SKM-1 treated with dmso at 0.1 percent for 144 hours (cell line): ENCODE data around the gene ASAP3.
"Not testable (repeated sequence)": the region's sequence is repeated elsewhere in the genome, so short reads cannot be mapped to it uniquely, and the experiment has no call there.

Experiments
- DNase-seq: peaks from one replicate; lab custom pipeline; 2025; ENCODE audit not compliant: unreplicated experiment; lab: John Stamatoyannopoulos, UW

ASAP3 gene

GRCh38 chr1:23515905-23516304 lies 31.9 kb upstream of the ASAP3 start:
- DNase-seq: no peak

GRCh38 chr1:23514111-23514679 lies 30.2 kb upstream of the ASAP3 start:
- DNase-seq: no peak

- no peak for DNase-seq
These were observed 25.9 kb upstream of the ASAP3 start for GRCh38 chr1:23509896-23510295.

GRCh38 chr1:23506376-23507107 lies 22.6 kb upstream of the ASAP3 start:
- DNase-seq: no peak

GRCh38 chr1:23505851-23506250 lies 21.9 kb upstream of the ASAP3 start:
- no peak for DNase-seq

GRCh38 chr1:23504156-23504555 lies 20.2 kb upstream of the ASAP3 start:
- not testable (repeated sequence) for DNase-seq

- DNase-seq: no peak
These were observed 19.0 kb upstream of the ASAP3 start for GRCh38 chr1:23502951-23503350.

- DNase-seq: no peak
These were observed 16.5 kb upstream of the ASAP3 start for GRCh38 chr1:23500466-23500865.

GRCh38 chr1:23497777-23498439 lies 13.9 kb upstream of the ASAP3 start:
- no peak for DNase-seq

- DNase-seq: no peak
These were observed 12.7 kb upstream of the ASAP3 start for GRCh38 chr1:23496490-23497181.

- DNase-seq: not testable (repeated sequence)
These were observed 10.9 kb upstream of the ASAP3 start for GRCh38 chr1:23494836-23495235.

- not testable (repeated sequence) for DNase-seq
These were observed 8.8 kb upstream of the ASAP3 start for GRCh38 chr1:23492776-23493175.

GRCh38 chr1:23492132-23492720 lies 8.2 kb upstream of the ASAP3 start:
- no peak for DNase-seq

- DNase-seq: no peak
These were observed 5.9 kb upstream of the ASAP3 start for GRCh38 chr1:23489842-23490241.

- no peak for DNase-seq
These were observed 988 bp upstream of the ASAP3 start for GRCh38 chr1:23485002-23485332.

- no peak for DNase-seq
These were observed 448 bp upstream of the ASAP3 start for GRCh38 chr1:23484253-23485001.

- DNase-seq: no peak
These were observed 2.1 kb downstream of the ASAP3 start for GRCh38 chr1:23481904-23482303.

- DNase-seq: no peak
These were observed 2.9 kb downstream of the ASAP3 start for GRCh38 chr1:23481026-23481597.

GRCh38 chr1:23480187-23481025 lies 3.6 kb downstream of the ASAP3 start:
- no peak for DNase-seq

GRCh38 chr1:23479666-23479941 lies 4.4 kb downstream of the ASAP3 start:
- DNase-seq: no peak
